Gastroesophageal sphincter (tissue), 4 donors: ENCODE data around the gene PLXNA2. TPM values are rescaled to one million over a fixed set of nuclear protein-coding genes. Genes with fewer than 3 reads are reported as not detected.

ENCODE experiments used
- ATAC-seq: fragments of 150-250 bp; one replicate; pipeline ENCODE4 v1.9.1; 2016; ENCODE audit warnings: mild to moderate bottlenecking, moderate library complexity
- H3K27ac ChIP-seq, 4 donors: fragments of 200-600 bp; sonication (generic) in 3 of 4; 1 replicate in 3 of 4; 2 replicates in 1 of 4; pipeline ENCODE4 v1.5.1; 2016 to 2019
- H3K27me3 ChIP-seq: fragments of 200-600 bp; sonication (generic); one replicate; pipeline ENCODE4 v1.5.1; 2019
- H3K36me3 ChIP-seq, 2 donors: fragments of 200-600 bp; sonication (generic); one replicate each; pipeline ENCODE4 v1.5.1; 2019; ENCODE audit warnings: control low read depth in 1 of 2
- H3K4me1 ChIP-seq, 3 donors: fragments of 200-600 bp; sonication (generic); 1 replicate in 2 of 3; 2 replicates in 1 of 3; pipeline ENCODE4 v1.5.1; 2016 to 2019; ENCODE audit warnings: control low read depth in 2 of 3
- H3K4me3 ChIP-seq, 2 donors: fragments of 200-600 bp; sonication (generic); one replicate each; pipeline ENCODE4 v1.5.1; 2019; ENCODE audit warnings: mild to moderate bottlenecking in 1 of 2, moderate library complexity in 1 of 2
- H3K9me3 ChIP-seq, 3 donors: fragments of 200-600 bp; sonication (generic); one replicate each; pipeline ENCODE4 v1.5.1; 2017 to 2019; ENCODE audit warnings: control low read depth in 2 of 3
- CTCF ChIP-seq, 4 experiments: fragments of 200-600 bp in 2 of 4; fragments of 450-650 bp in 2 of 4; sonication (generic) in 1 of 4; IDR thresholded peaks; one replicate each; pipeline ENCODE4 v1.5.1; 2017 to 2019; ENCODE audit warnings: antibody characterized with exemption in 4 of 4, mild to moderate bottlenecking in 2 of 4, moderate library complexity in 2 of 4
- EP300 ChIP-seq: sonication (generic); formaldehyde crosslinking; IDR thresholded peaks from one replicate; pipeline ENCODE4 v1.6.1; 2017; ENCODE audit warnings: antibody characterized with exemption, mild to moderate bottlenecking
- POLR2A ChIP-seq, 2 donors: fragments of 450-650 bp; IDR thresholded peaks; one replicate each; pipeline ENCODE4 v1.6.1; 2017; ENCODE audit warnings: antibody characterized with exemption in 2 of 2, mild to moderate bottlenecking in 2 of 2, moderate library complexity in 1 of 2
- POLR2AphosphoS5 ChIP-seq: sonication (generic); formaldehyde crosslinking; IDR thresholded peaks from one replicate; pipeline ENCODE4 v1.6.1; 2017; ENCODE audit warnings: antibody characterized with exemption
- WGBS, 2 donors: methylation state at CpG; one replicate each; pipeline ENCODE4 v1.1.5; 2018; ENCODE audit warnings: low coverage in 1 of 2; 5-methylcytosine and 5-hydroxymethylcytosine counted together
- total RNA-seq, 4 donors: library from RNA; depleted of rRNA; stranded (reverse); fragments of >200 nt; gene quantifications; one replicate each; pipeline ENCODE4 v1.1.0, GENCODE V29; 2016

Gene PLXNA2
- total RNA-seq, 4 donors from 2014 or later = 12.5 to 38.3 (median 32.0) TPM

- 0 to 33% methylated on average over 1 of the region's 3 CpGs for WGBS, 2 donors
- peak overlapping the region in 1 of 4 donors; percentile 5 for H3K27ac ChIP-seq
- no peak for TF ChIP-seq POLR2A (IDR thresholded peaks at IDR 0.05)
- no peak for TF ChIP-seq EP300
- TF ChIP-seq POLR2AphosphoS5 = no peak
- TF ChIP-seq CTCF (IDR thresholded peaks at IDR 0.05) = no peak
Observed at GRCh38 chr1:208145167-208145566, 99.0 kb downstream of the PLXNA2 start.

GRCh38 chr1:208142590-208143382 is 101.4 kb downstream of the PLXNA2 start:
- TF ChIP-seq POLR2A (IDR thresholded peaks at IDR 0.05) (no peak), EP300 (no peak)
- WGBS, 2 donors = 40 to 44% methylated on average over 5 of the region's 5 CpGs
- Histone ChIP-seq H3K9me3 (no peaks in the 10 kb centered on the region), H3K27me3 (no peaks in the 10 kb centered on the region), H3K36me3 (peaks cover 0 to 32% of the 10 kb centered on the region in 2 donors), H3K4me3 (no peak overlapping the region), H3K27ac (peak overlapping the region in 3 of 4 donors; percentile 44 to 69 (median 61)), H3K4me1 (peaks cover 2 to 48% (median 17%) of the 10 kb centered on the region in 3 donors)
- peak; percentile 34 for ATAC-seq

More at GRCh38 chr1:208145167-208145566, 99.0 kb downstream of the PLXNA2 start:
- Histone ChIP-seq H3K27me3 (no peaks in the 10 kb centered on the region), H3K9me3 (no peaks in the 10 kb centered on the region), H3K36me3 (peaks cover 0 to 16% of the 10 kb centered on the region in 2 donors), H3K4me3 (no peak overlapping the region), H3K4me1 (peaks cover 5 to 65% (median 21%) of the 10 kb centered on the region in 3 donors)
- ATAC-seq = no peak

- TF ChIP-seq EP300 (no peak), POLR2AphosphoS5 (no peak)
- peak; percentile 56 for ATAC-seq
- peaks cover 0 to 32% of the 10 kb centered on the region in 2 donors for H3K36me3 ChIP-seq
- H3K4me1 ChIP-seq = peaks cover 2 to 57% (median 18%) of the 10 kb centered on the region in 3 donors
- WGBS, 2 donors = 40 to 56% methylated on average over 1 of the region's 5 CpGs
- H3K9me3 ChIP-seq = no peaks in the 10 kb centered on the region
- no peak overlapping the region for H3K4me3 ChIP-seq
- peak overlapping the region in 3 of 4 donors; percentile 61 to 69 (median 65) for H3K27ac ChIP-seq
- H3K27me3 ChIP-seq = no peaks in the 10 kb centered on the region
Observed at GRCh38 chr1:208141610-208142192, 102.5 kb downstream of the PLXNA2 start.

GRCh38 chr1:208139434-208140045 is 104.6 kb downstream of the PLXNA2 start:
- H3K27me3 ChIP-seq = no peaks in the 10 kb centered on the region
- 52% methylated on average over 3 of the region's 3 CpGs; no CpG with 5 or more reads in 1 of the 2 donors for WGBS, 2 donors
- H3K36me3 ChIP-seq = peaks cover 0 to 32% of the 10 kb centered on the region in 2 donors
- H3K4me3 ChIP-seq = no peak overlapping the region
- no peak overlapping the region for H3K27ac ChIP-seq
- TF ChIP-seq POLR2AphosphoS5 (no peak), CTCF (IDR thresholded peaks at IDR 0.05) (no peak), POLR2A (IDR thresholded peaks at IDR 0.05) (no peak), EP300 (no peak)
- no peaks in the 10 kb centered on the region for H3K9me3 ChIP-seq
- H3K4me1 ChIP-seq = peaks cover 2 to 59% (median 28%) of the 10 kb centered on the region in 3 donors
- ATAC-seq = no peak

- Histone ChIP-seq H3K4me1 (peaks cover 0 to 67% (median 30%) of the 10 kb centered on the region in 3 donors), H3K27me3 (no peaks in the 10 kb centered on the region), H3K9me3 (no peaks in the 10 kb centered on the region), H3K36me3 (peaks cover 0 to 31% of the 10 kb centered on the region in 2 donors), H3K4me3 (no peak overlapping the region), H3K27ac (no peak overlapping the region)
- 51 to 56% methylated on average over 3 to 4 of the region's 4 CpGs for WGBS, 2 donors
- ATAC-seq = no peak
- no peak for TF ChIP-seq EP300
- no peak for TF ChIP-seq POLR2AphosphoS5
- no peak for TF ChIP-seq POLR2A (IDR thresholded peaks at IDR 0.05)
- TF ChIP-seq CTCF (IDR thresholded peaks at IDR 0.05) = no peak
Observed at GRCh38 chr1:208137193-208137592, 107.0 kb downstream of the PLXNA2 start.
